ENCODE measurements around the gene TNFRSF8. TPM values are rescaled to one million over a fixed set of nuclear protein-coding genes. Genes with fewer than 3 reads are reported as not detected.

TNFRSF8 gene
- total and polyA plus RNA-seq, 2 of the 4 experiments (the other 2 are of a cell fraction): under 0.01 to 0.31 TPM

DNA sequence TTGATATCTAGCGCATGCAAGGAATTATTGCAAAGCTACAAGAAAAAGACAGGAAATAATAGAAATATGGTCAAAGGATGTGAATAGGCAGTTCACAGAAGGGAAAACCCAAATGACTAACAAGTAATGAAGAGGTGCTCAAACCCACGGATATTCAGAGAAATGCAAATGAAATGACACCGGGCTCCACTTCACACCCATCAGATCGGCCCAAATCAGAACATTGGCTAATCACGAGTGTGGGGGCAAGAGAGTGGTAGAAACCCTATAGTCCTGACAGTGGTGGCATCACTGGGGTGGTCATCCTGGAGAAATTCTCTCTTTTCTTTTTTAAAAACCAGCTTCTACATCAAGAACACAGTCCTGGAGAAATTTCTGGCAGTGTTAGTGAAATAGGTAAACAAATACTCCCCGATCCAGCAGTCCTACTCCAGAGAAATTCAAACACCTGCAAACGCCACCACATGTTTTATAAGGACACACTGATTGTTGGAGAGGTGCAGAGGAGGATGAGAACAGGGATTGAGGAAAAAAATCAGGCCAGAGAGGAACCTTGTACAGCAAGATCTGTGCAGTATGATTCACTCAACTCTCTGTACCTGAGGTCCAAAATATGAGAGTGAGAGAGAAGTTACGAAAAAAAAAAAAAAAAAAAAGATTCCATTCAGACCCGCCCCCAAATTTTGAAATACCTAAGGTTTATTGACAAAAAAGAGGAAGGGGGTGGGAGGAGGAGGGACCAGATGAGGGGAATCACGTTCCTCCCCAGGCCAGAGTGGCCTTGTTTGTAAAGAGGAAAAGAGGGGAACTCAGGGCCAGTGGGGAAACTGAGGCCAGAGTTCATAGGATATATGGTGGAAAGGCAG is 94.5 kb downstream of the TNFRSF8 start:
- H3K27ac ChIP-seq (ENCODE audit: insufficient read depth, low read length): no peak overlapping the region
- ChIA-PET POLR2A (ENCODE audit: unreplicated experiment) (no interaction called here), CTCF (no interaction called here)
- no peaks in the 10 kb centered on the region for H3K79me1 ChIP-seq (ENCODE audit: low read depth in 1 of 2, low read length in 2 of 2)
- BruUV-seq (replicated peaks): no TSS peak
- no peak overlapping the region for H2AFZ ChIP-seq (replicated peaks; ENCODE audit: low read length, poor library complexity)
- TF ChIP-seq RFX5 (IDR thresholded peaks at IDR 0.05; ENCODE audit: low read depth, low read length) (no peak), CEBPB (IDR thresholded peaks at IDR 0.05; ENCODE audit: low read depth, low read length) (no peak), RAD21 (IDR thresholded peaks at IDR 0.05; ENCODE audit: low read length) (no peak), FOS (IDR thresholded peaks at IDR 0.05; ENCODE audit: low read depth, low read length) (no peak), MAFK (IDR thresholded peaks at IDR 0.05; ENCODE audit: low read depth, low read length) (no peak), MXI1 (IDR thresholded peaks at IDR 0.05; ENCODE audit: borderline replicate concordance, low read depth, low read length) (no peak), RCOR1 (IDR thresholded peaks at IDR 0.05; ENCODE audit: insufficient replicate concordance, low read length) (no peak)
- peak overlapping the region; percentile 52 for H2BK20ac ChIP-seq (ENCODE audit: low read depth, low read length)
- peak overlapping the region; percentile 40; the same call in 1 of the 2 replicates for H2AK5ac ChIP-seq (ENCODE audit: low read depth, low read length)
- no peak overlapping the region for H3K23ac ChIP-seq (ENCODE audit: low read depth, low read length)
- peak overlapping the region; percentile 29; the same call in 1 of the 2 replicates for H2BK120ac ChIP-seq (ENCODE audit: low read depth, low read length)
- 75% methylated on average over 2 of the region's 10 CpGs; no CpG with 5 or more reads in 1 of the 2 experiments for WGBS, 2 experiments (ENCODE audit: extremely low coverage in 2 of 2, insufficient read length in 1 of 2)
- H3K9me3 ChIP-seq (ENCODE audit: control insufficient read depth, insufficient read depth, low read length): no peaks in the 10 kb centered on the region
- no peak overlapping the region for H2BK15ac ChIP-seq (ENCODE audit: low read depth, low read length)
- dilution Hi-C loops (cut with HindIII; ENCODE audit: low sequenced_read_pairs, unreplicated experiment) (no loop called here), intact Hi-C loops (cut with micrococcal nuclease) (no loop called here), in situ Hi-C loops (cut with MboI; ENCODE audit: low sequenced_read_pairs) (no loop called here)
- no peaks in the 10 kb centered on the region for H3K36me3 ChIP-seq (ENCODE audit: control insufficient read depth, insufficient read depth, low read length)
- H4K5ac ChIP-seq (ENCODE audit: low read depth, low read length): peak overlapping the region; percentile 72
- no peak overlapping the region for H3K14ac ChIP-seq (replicated peaks; ENCODE audit: low read depth, low read length)
- no peak overlapping the region for H2BK5ac ChIP-seq (ENCODE audit: low read depth, low read length, poor library complexity, severe bottlenecking)
- H4K91ac ChIP-seq (ENCODE audit: insufficient read depth, low read depth, low read length): no peak overlapping the region; the same call in 1 of the 2 replicates
- no peak overlapping the region for H3K4me2 ChIP-seq (ENCODE audit: low read depth, low read length)
- H3K18ac ChIP-seq (ENCODE audit: low read depth, low read length): 0 out of 2 replicates have a peak overlapping the region, but pooled peaks have one; percentile 6
- H4K8ac ChIP-seq (ENCODE audit: low read depth in 2 of 2, low read length in 2 of 2): peak overlapping the region in 1 of 2 experiments; percentile 42; a peak in 1 of 4 replicates
- H3K9me1 ChIP-seq (ENCODE audit: insufficient read depth, low read length): peaks cover 24% of the 10 kb centered on the region
- no peaks in the 10 kb centered on the region for H4K20me1 ChIP-seq (ENCODE audit: insufficient read depth, low read length)
- no peak overlapping the region for H3K9ac ChIP-seq (ENCODE audit: low read depth, low read length)
- no peak overlapping the region for H3K56ac ChIP-seq (ENCODE audit: extremely low read depth, insufficient read depth, low read length)
- no peak overlapping the region for H3K4me3 ChIP-seq (ENCODE audit: insufficient read depth, low read depth, low read length)
- ATAC-seq (ENCODE audit: low read depth) (no peak), DNase-seq (no peak)
- H3K27me3 ChIP-seq (ENCODE audit: control insufficient read depth, insufficient read depth, low read length): no peaks in the 10 kb centered on the region
- peak overlapping the region; percentile 11; the same call in 1 of the 2 replicates for H3K4ac ChIP-seq (ENCODE audit: low read depth, low read length)
- peaks cover 31% of the 10 kb centered on the region for H3K4me1 ChIP-seq (ENCODE audit: control insufficient read depth, insufficient read depth, low read length)
- no peak overlapping the region for H2AK9ac ChIP-seq (replicated peaks; ENCODE audit: low read depth, low read length, poor library complexity)

All from IMR-90 (cell line).